Measurements from ENCODE around the gene SPO11.

Gene SPO11

GRCh38 chr20:57378107-57378506 lies 48.5 kb downstream of the SPO11 start:
- DNase-seq: no peak

GRCh38 chr20:57378646-57379262 lies 49.2 kb downstream of the SPO11 start:
- no peak for DNase-seq

DNA sequence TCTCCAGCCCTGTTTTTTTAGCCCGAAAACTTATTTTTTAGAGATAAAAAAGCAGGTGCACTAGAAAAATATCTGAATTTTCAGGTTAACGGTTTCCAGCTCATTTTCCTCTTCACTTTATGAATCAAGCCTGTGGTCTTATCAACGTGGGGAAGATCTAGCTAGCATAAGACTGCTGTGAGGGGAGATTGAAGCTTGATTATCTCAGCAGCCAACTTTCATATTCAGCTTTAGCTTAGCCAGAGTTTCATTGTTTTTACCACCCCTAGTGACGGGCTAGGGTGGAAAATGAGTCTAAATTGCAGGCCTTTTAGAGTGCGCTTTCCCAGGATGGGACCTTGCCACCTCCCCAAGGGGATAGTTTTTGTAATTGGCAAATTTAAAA lies 49.7 kb downstream of the SPO11 start:
- DNase-seq: no peak

DNA sequence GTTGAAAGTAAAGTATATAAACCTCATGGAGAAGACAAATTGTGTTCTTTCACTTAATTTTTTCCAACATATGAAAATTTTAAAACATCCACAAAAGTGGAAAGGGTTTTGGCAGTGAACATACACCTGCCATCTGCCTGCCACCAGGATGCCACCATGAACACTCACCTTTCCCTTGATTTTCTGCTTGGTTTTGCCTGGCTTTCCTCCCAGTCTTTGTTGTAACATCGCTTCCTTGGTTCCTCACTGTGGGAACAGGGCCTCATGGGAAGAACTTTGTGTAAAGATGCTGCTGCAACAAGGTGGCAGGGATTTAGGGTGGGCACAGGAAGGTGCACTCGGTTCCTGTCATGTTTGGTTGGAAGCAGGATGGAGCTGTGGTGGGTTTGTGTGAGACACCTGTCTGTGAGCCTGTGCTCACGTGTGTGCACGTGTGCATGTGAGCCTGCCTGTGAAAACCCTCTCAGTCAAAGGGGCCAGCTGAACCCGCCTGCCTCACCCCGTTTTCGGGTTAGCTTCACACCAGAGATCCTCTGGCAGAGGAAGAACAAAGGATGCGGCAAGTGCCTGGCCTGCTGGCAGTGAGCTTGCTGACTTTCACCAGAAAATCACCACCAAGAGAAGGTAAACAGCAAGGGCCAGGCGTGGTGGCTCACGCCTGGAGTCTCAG lies 50.6 kb downstream of the SPO11 start:
- DNase-seq: no peak

- peak; percentile 80 for DNase-seq
Measured at GRCh38 chr20:57381596-57382503, 52.2 kb downstream of the SPO11 start.

DNA sequence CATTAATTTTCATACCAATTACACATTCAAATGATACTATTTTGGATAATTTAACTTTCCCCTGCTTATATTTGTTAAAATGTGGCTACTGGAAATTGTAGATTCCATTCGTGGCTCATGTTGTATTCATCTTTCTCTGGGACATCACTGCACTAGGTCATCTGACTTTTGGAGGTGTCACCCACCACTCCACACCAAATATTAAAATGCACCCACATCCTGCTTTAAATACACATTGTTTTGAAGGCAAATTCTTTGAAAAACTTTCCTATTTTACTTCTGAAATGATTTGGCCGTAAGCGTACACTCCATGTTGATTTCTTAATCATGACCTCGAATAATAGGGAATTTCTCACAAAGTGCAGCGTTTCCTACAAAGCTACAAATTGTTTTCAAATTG lies 52.9 kb downstream of the SPO11 start:
- no peak for DNase-seq

GRCh38 chr20:57383447-57384347 lies 54.1 kb downstream of the SPO11 start:
- DNase-seq: peak; percentile 39

DNA sequence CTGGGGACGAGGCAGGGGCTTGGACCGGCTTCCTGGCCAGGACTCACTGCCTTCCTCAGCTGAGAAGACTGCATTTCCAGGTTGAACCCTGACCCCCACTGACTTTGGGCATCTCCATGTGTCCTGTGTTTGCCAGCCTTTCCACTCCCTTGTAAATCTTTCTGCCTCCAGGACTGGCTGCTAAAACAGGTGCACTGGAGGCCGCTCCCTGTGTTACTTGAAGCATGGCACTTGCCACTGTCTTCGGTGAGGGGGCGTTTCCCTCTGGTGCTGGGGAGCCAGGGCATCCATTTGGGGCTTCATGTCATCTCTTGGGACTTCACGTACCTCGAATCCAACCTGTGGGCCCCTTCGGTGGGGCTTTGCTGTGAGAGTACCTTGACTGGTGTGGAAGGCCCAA lies 54.9 kb downstream of the SPO11 start:
- no peak for DNase-seq

GRCh38 chr20:57384953-57385761 lies 55.6 kb downstream of the SPO11 start:
- DNase-seq: no peak

DNA sequence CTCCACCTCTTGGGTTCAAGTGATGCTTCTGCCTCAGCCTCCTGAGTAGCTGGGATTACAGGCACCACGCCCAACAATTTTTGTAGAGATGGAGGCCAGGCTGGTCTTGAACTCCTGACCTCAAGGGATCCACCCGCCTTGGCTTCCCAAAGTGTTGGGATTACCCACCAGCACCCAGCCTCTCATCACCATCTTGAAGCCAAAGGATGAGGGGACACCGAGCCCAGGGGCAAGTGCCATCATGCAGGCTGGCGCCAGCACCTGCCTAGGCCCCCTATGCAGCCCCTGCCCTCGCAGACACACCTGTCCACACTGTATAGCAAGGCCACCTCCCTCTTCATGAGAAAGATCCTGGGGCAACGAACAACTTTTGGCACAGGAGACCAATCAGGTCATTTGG lies 56.3 kb downstream of the SPO11 start:
- no peak for DNase-seq

GRCh38 chr20:57386762-57387161 lies 57.2 kb downstream of the SPO11 start:
- no peak for DNase-seq

DNA sequence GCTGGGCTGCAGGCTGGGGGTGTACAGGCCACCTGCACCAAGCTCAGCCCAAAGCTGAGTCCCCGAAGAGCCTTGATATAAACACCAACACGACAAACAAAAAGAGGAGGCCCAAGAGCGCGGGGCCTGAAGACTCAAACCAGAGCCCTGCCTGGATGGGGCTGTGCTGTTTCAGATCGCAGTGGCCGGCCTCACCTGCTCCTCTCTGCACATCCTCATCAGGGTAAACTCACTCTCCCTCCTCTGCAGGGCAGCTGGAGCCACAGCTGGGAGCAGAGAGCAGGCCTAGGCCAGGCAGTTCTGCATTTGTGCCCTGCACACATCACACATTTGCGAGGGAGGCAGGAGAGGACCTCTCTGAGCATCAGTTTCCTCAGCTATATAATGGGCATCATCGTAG lies 57.9 kb downstream of the SPO11 start:
- DNase-seq: no peak

DNA sequence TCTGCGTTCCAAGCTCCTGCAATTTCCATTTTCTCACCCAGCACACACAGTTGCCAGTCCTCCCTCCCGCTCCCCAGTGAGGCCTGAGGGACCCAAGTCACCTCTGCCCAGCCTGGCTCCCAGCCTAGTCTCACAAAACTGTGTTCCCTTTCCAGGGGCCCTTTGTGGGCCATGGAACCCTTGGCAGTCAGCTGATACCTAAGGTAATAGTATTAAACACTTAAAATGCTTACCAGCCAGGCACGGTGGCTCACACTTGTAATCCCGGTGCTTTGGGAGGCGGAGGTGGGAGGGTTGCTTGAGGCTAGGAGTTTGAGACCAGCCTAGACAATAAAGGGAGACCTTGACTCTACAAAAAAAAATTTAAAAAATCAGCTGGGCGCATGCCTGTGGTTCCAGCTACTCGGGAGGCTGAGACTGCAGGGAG lies 58.4 kb downstream of the SPO11 start:
- no peak for DNase-seq

DNA sequence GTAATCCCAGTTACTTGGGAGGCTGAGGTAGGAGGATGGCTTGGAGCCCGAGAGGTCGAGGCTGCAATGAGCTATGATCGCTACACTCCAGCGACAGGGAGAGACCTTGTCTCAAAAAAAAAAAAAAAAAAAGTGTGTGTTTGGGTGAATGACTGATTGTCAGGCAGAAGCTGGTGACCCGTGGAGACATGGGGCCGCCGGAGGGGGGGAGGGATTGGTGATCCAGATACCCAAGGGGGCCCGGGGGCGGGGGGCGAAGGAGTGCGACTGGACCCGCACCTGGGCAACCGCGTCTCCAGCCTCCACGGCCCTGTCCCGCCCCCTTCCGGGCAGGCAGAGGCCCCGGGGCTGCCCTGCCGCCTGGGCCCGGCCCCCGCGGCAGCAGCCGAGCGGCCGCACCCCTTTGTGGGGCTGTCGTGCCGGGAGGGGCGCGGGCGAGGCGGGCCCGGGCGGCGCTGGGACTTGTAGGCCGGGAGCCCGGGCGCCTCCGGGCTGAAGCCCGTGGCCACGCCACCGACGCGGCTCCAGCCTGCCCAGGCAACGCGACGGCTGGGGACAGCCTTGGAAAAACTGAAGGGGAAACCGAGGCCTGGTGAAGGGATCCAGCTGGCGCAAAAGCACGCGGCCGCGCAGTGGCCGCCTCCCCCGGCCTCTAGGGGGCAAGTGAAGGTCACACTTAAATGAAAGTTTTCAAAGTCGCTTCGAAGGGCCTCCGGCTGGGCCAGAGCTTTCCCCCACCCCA lies 59.5 kb downstream of the SPO11 start:
- no peak for DNase-seq

DNA sequence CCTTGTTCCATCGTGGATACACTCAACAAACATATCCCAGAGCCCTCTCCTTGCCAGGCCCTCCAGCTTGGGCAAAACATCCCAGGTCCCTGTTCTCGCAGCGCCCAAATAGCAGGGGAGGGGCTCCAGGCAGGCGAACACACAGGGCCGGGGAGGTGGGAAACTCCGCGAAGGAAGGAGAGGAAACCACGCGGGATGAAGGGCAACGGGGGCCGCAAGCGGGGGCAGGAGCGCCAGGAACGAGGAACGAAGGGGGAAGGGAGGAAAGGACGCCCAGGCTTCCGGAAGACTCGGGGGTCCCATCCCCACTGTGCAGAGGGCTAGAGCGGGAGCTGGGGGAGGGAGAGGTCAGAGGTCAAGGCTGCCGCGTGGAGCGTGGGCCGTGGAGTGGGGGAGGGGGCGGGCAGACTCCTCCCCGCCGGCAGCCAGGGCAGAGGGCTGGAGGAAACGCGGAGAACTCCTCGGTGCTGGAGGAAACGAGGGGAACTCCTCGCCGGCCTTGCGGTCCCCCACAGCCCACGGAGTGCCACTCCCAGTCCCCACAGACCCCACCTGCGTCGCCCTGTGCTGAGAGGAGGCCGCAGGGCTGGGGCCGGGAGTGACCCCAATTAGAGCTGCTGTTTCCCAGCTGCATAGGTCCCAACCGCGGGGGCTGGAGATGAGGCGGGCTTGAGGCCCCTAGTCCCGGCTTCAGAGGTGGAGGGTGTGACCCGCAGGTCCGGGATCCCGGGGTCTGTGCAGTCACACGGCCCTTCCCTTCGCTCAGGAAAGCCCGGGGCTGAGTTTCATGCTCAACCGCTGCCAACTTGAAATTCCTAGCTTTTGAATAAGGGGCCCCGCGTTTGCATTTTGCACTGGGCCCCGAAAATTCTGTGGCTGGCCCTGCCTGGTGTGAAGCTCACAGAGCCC lies 60.3 kb downstream of the SPO11 start:
- DNase-seq: no peak

- peak; percentile 86 for DNase-seq
Measured at GRCh38 chr20:57390604-57391438, 61.2 kb downstream of the SPO11 start, which contains the start of gene RBM38. RBM38 (plus strand) TSS chr20:57391396; CDS start chr20:57391582, 186 bp downstream.

GRCh38 chr20:57391439-57392301 lies 62.1 kb downstream of the SPO11 start:
- DNase-seq: peak; percentile 68
